Measurements from ENCODE around the gene SHISA2.

DNA sequence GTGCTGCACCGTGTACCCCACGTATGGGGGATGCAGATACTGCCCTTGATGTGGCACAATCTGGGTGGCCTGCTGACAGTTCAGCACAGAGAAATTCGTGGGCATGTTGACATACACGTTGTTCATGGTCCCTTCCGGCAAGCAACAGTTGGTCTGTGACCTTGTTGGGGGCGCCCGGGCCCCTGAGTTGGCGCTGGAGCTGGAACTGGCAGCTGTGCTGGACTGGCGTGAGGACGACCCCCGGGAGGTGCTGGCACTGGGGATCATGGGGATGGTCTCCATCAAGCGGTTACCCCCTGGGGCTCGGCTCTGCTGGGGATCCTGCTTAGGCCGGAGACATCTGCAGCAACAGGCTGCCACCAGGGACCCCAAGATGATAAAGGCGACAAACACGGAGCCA is 5.2 kb downstream of the SHISA2 start:
- TF ChIP-seq GATA2 (IDR thresholded peaks at IDR 0.05; ENCODE audit: low read depth, low read length) (no peak), GATA3 (IDR thresholded peaks at IDR 0.05; ENCODE audit: low read depth, low read length) (no peak)
